GM12878 (cell line): ENCODE data around the gene TPRG1. TPM values are rescaled to one million over a fixed set of nuclear protein-coding genes. Genes with fewer than 3 reads are reported as not detected.

ENCODE experiments used
- ATAC-seq: fragments of 200-7000 bp; cut with Tn5 transposase; 3 replicates; pipeline ENCODE4 v1.9.1; 2020; ENCODE audit warnings: mild to moderate bottlenecking, moderate library complexity
- BruUV-seq: library from RNA; stranded (reverse); fragments of 400-500 nt; replicated peaks from 2 replicates; lab custom pipeline; 2021; lab: Mats Ljungman, UMichigan
- CTCF ChIA-PET: fragments of 300-600 bp; sonication (Branson Sonifier 250); formaldehyde crosslinking; extraction: SDS; loops from one replicate; lab custom pipeline; 2021; ENCODE audit warnings: inconsistent platforms; lab: Yijun Ruan, JAX
- POLR2A ChIA-PET: fragments of 350-600 bp; formaldehyde crosslinking; extraction: SDS; loops from one replicate; lab custom pipeline; 2021; ENCODE audit warnings: inconsistent platforms; lab: Charles Lee
- RAD21 ChIA-PET: fragments of 300-600 bp; sonication (Branson Sonifier 250); formaldehyde crosslinking; loops from one replicate; lab custom pipeline; 2023; ENCODE audit warnings: antibody characterized with exemption; ENCODE audit not compliant: unreplicated experiment; lab: Charles Lee
- SMC1A ChIA-PET: fragments of 300-600 bp; sonication (Branson Sonifier 250); formaldehyde crosslinking; loops from one replicate; lab custom pipeline; 2023; ENCODE audit not compliant: unreplicated experiment, uncharacterized antibody; lab: Charles Lee
- DNase-seq: peaks from one replicate; pipeline ENCODE4 v3.0.0-alpha.2; 2011; ENCODE audit warnings: low read depth, low spot score
- FAIRE-seq: peaks from 3 replicates; lab custom pipeline; 2011; peaks lifted over from hg19 to GRCh38; lab: Jason Lieb, UNC
- H2AFZ ChIP-seq: 2 replicates; pipeline ENCODE4 v1.6.0; 2011; ENCODE audit warnings: low read depth, low read length, control low read depth; ENCODE audit not compliant: control insufficient read depth
- H3K27ac ChIP-seq: 2 replicates; pipeline ENCODE4 v1.5.1; 2011; ENCODE audit warnings: control low read depth; ENCODE audit not compliant: control insufficient read depth, insufficient read depth
- H3K27me3 ChIP-seq, 2 experiments: replicated peaks in 1 of 2; 2 replicates each; pipeline versions ENCODE4 v1.6.0 to v1.6.1; 2011; ENCODE audit warnings: low read length in 1 of 2; ENCODE audit not compliant: control insufficient read depth in 2 of 2, insufficient read depth in 2 of 2
- H3K36me3 ChIP-seq, 2 experiments: 2 replicates each; pipeline ENCODE4 v1.5.1; 2011; ENCODE audit warnings: low read length in 1 of 2; ENCODE audit not compliant: control insufficient read depth in 2 of 2, insufficient read depth in 2 of 2
- H3K4me1 ChIP-seq: 2 replicates; pipeline ENCODE4 v1.6.1; 2011; ENCODE audit warnings: mild to moderate bottlenecking, low read length, moderate library complexity, mixed read lengths; ENCODE audit not compliant: control insufficient read depth, insufficient read depth
- H3K4me2 ChIP-seq: 2 replicates; pipeline ENCODE4 v1.6.0; 2011; ENCODE audit warnings: control low read depth; ENCODE audit not compliant: control insufficient read depth, insufficient read depth
- H3K4me3 ChIP-seq: fragments of 200-600 bp; sonication (generic); 2 replicates; pipeline ENCODE4 v1.5.1; 2016
- H3K79me2 ChIP-seq: 2 replicates; pipeline ENCODE4 v1.6.0; 2011; ENCODE audit warnings: low read length; ENCODE audit not compliant: control insufficient read depth, insufficient read depth
- H3K9ac ChIP-seq: 2 replicates; pipeline ENCODE4 v1.8.0; 2011; ENCODE audit warnings: low read length, control low read depth, mixed read lengths; ENCODE audit not compliant: control insufficient read depth, insufficient read depth
- H3K9me3 ChIP-seq: replicated peaks from 3 replicates; pipeline ENCODE4 v1.5.1; 2011; ENCODE audit warnings: mild to moderate bottlenecking, low read length; ENCODE audit not compliant: control insufficient read depth, insufficient read depth
- H4K20me1 ChIP-seq: 2 replicates; pipeline ENCODE4 v1.6.0; 2011; ENCODE audit not compliant: control insufficient read depth, insufficient read depth
- BMI1 ChIP-seq: fragments of 450-650 bp; IDR thresholded peaks from 2 replicates; pipeline ENCODE4 v1.6.1; 2016; ENCODE audit warnings: mild to moderate bottlenecking, moderate library complexity, borderline replicate concordance
- EP300 ChIP-seq, 2 experiments: fragments of 150-350 bp in 1 of 2; IDR thresholded peaks; 2 replicates each; pipeline ENCODE4 v1.6.1; 2011 to 2012; ENCODE audit warnings: low read depth in 2 of 2, low read length in 2 of 2, borderline replicate concordance in 1 of 2, improper control_type of control experiment in 1 of 2, inconsistent platforms in 1 of 2; ENCODE audit not compliant: control insufficient read depth in 1 of 2
- HCFC1 ChIP-seq: fragments of 150-350 bp; IDR thresholded peaks from 2 replicates; pipeline ENCODE4 v1.6.1; 2014; ENCODE audit warnings: low read length
- IRF4 ChIP-seq: IDR thresholded peaks from 2 replicates; pipeline ENCODE4 v1.6.1; 2011; ENCODE audit warnings: low read depth, low read length
- JUND ChIP-seq: IDR thresholded peaks from 2 replicates; pipeline ENCODE4 v1.6.1; 2012; ENCODE audit warnings: low read depth, mild to moderate bottlenecking, low read length, improper control_type of control experiment, moderate library complexity
- KLF5 ChIP-seq: fragments of 450-650 bp; IDR thresholded peaks from 2 replicates; pipeline ENCODE4 v1.6.1; 2014; ENCODE audit warnings: mild to moderate bottlenecking; ENCODE audit not compliant: partially characterized antibody
- MEF2B ChIP-seq: fragments of 450-650 bp; IDR thresholded peaks from 2 replicates; pipeline ENCODE4 v1.6.1; 2018; ENCODE audit warnings: mild to moderate bottlenecking, moderate library complexity; ENCODE audit not compliant: partially characterized antibody, poor library complexity, severe bottlenecking
- MXI1 ChIP-seq: fragments of 150-350 bp; IDR thresholded peaks from 2 replicates; pipeline ENCODE4 v1.6.1; 2011; ENCODE audit warnings: low read depth, mild to moderate bottlenecking, inconsistent platforms, low read length, improper control_type of control experiment
- NR2F1 ChIP-seq: fragments of 450-650 bp; conservative IDR thresholded peaks from 2 replicates; pipeline ENCODE4 v1.6.1; 2017; ENCODE audit warnings: mild to moderate bottlenecking
- POLR2AphosphoS2 ChIP-seq: IDR thresholded peaks from 2 replicates; pipeline ENCODE4 v1.6.1; 2011; ENCODE audit warnings: low read depth, mild to moderate bottlenecking, low read length, improper control_type of control experiment, moderate library complexity
- POLR2AphosphoS5 ChIP-seq: IDR thresholded peaks from 2 replicates; pipeline ENCODE4 v1.6.1; 2011; ENCODE audit warnings: mild to moderate bottlenecking, low read length, inconsistent platforms
- RUNX3 ChIP-seq: IDR thresholded peaks from 2 replicates; pipeline ENCODE4 v1.6.1; 2012; ENCODE audit warnings: low read length, inconsistent platforms
- SMAD1 ChIP-seq: fragments of 450-650 bp; IDR thresholded peaks from 2 replicates; pipeline ENCODE4 v1.6.1; 2018; ENCODE audit warnings: mild to moderate bottlenecking, low read depth; ENCODE audit not compliant: partially characterized antibody
- TBL1XR1 ChIP-seq: IDR thresholded peaks from 2 replicates; pipeline ENCODE4 v1.6.1; 2012; ENCODE audit warnings: low read depth, low read length, improper control_type of control experiment
- TCF12 ChIP-seq: IDR thresholded peaks from 2 replicates; pipeline ENCODE4 v1.6.1; 2011; ENCODE audit warnings: low read depth, mild to moderate bottlenecking, low read length
- ZNF217 ChIP-seq: fragments of 450-650 bp; IDR thresholded peaks from 2 replicates; pipeline ENCODE4 v1.6.1; 2017; ENCODE audit warnings: antibody characterized with exemption, mild to moderate bottlenecking
- WGBS: methylation state at CpG from one replicate; pipeline ENCODE4 v1.1.6; 2016; ENCODE audit warnings: low lambda C conversion rate; ENCODE audit not compliant: insufficient replicate concordance, insufficient coverage; ENCODE audit errors: missing lambda C conversion rate; 5-methylcytosine and 5-hydroxymethylcytosine counted together
- in situ Hi-C: fragments of 300-500 bp; cut with MboI; formaldehyde crosslinking; loops from 9 replicates; pipeline ENCODE4 v1.14.3; 2018; ENCODE audit warnings: mixed read lengths
- intact Hi-C: fragments of 100-400 bp; cut with micrococcal nuclease; formaldehyde crosslinking; loops from one replicate; pipeline ENCODE4 v1.14.2; 2022; ENCODE audit not compliant: unreplicated experiment
- polyA plus RNA-seq, 11 experiments: library from polyadenylated mRNA; depleted of rRNA in 4 of 11; unstranded in 6 of 11; stranded (reverse) in 5 of 11; fragments of >200 nt; fragmentation: Nextera tagmentation in 4 of 11; fragmentation: Illumina TruSeq in 1 of 11; extraction: Ambion mirVana in 4 of 11; extraction: Trizol in 1 of 11; gene quantifications; 1 replicate in 1 of 11; 2 replicates in 10 of 11; pipeline versions ENCODE4 v1.2.1 to v1.2.3, GENCODE V29; 2011 to 2016; ENCODE audit warnings: inconsistent platforms in 2 of 11, missing spikeins in 2 of 11, low read depth in 1 of 11
- total RNA-seq, 4 experiments: library from RNA; depleted of rRNA in 3 of 4; stranded (reverse); fragments of >200 nt in 3 of 4; fragmentation: Illumina TruSeq in 1 of 4; extraction: Trizol in 1 of 4; gene quantifications; 2 replicates each; pipeline versions ENCODE4 v1.2.1 to v1.2.3, GENCODE V29; 2013 to 2021
- TF ChIP-seq, protein P1 (sequence below): fragments of 450-650 bp; formaldehyde crosslinking; IDR thresholded peaks from 2 replicates; pipeline ENCODE4 v1.4.0; 2020; ENCODE audit warnings: mild to moderate bottlenecking, moderate library complexity
- TF ChIP-seq, protein P2 (sequence below): IDR thresholded peaks from 2 replicates; pipeline ENCODE4 v1.6.1; 2012; ENCODE audit warnings: low read depth, low read length, improper control_type of control experiment

TPRG1 gene
- total and polyA plus RNA-seq, 10 of the 15 experiments (the other 5 are each of a cell fraction or from before 2014, with no cell fraction given): 0.26 to 30.7 (median 3.6) TPM

- ATAC-seq (no peak), FAIRE-seq (no peak), DNase-seq (no peak)
- Histone ChIP-seq H3K36me3 (no peaks in the 10 kb centered on the region), H2AFZ (no peak overlapping the region), H4K20me1 (no peaks in the 10 kb centered on the region), H3K9me3 (no peaks in the 10 kb centered on the region), H3K27ac (no peak overlapping the region), H3K79me2 (no peaks in the 10 kb centered on the region), H3K4me2 (no peak overlapping the region)
- in situ Hi-C loops: no loop called here
- no TSS peak for BruUV-seq
- POLR2A ChIA-PET: interaction anchor here (0.7 kb wide), 1 partner anchor 558 kb away, joined by 3 read pairs; no protein-coding TSS in a partner anchor
- WGBS: 80% methylated on average over 3 of the region's 3 CpGs
- intact Hi-C loops: no loop called here
- SMC1A ChIA-PET: interaction anchor here (2.8 kb wide), 1 partner anchor 666 kb away, joined by 10 read pairs; no protein-coding TSS in a partner anchor
- TF ChIP-seq POLR2AphosphoS2: no peak
- TF ChIP-seq MEF2B: no peak
- no peak for TF ChIP-seq NR2F1
- no peak for TF ChIP-seq JUND
- no peak for TF ChIP-seq EP300 (IDR thresholded peaks at IDR 0.05; ENCODE audit: borderline replicate concordance in 1 of 2, control insufficient read depth in 1 of 2, low read depth in 2 of 2, low read length in 2 of 2)
- TF ChIP-seq ZNF217: no peak
- no peak for TF ChIP-seq RUNX3
- no peak for TF ChIP-seq IRF4
- no peak for TF ChIP-seq SMAD1
- TF ChIP-seq, protein P1, sequence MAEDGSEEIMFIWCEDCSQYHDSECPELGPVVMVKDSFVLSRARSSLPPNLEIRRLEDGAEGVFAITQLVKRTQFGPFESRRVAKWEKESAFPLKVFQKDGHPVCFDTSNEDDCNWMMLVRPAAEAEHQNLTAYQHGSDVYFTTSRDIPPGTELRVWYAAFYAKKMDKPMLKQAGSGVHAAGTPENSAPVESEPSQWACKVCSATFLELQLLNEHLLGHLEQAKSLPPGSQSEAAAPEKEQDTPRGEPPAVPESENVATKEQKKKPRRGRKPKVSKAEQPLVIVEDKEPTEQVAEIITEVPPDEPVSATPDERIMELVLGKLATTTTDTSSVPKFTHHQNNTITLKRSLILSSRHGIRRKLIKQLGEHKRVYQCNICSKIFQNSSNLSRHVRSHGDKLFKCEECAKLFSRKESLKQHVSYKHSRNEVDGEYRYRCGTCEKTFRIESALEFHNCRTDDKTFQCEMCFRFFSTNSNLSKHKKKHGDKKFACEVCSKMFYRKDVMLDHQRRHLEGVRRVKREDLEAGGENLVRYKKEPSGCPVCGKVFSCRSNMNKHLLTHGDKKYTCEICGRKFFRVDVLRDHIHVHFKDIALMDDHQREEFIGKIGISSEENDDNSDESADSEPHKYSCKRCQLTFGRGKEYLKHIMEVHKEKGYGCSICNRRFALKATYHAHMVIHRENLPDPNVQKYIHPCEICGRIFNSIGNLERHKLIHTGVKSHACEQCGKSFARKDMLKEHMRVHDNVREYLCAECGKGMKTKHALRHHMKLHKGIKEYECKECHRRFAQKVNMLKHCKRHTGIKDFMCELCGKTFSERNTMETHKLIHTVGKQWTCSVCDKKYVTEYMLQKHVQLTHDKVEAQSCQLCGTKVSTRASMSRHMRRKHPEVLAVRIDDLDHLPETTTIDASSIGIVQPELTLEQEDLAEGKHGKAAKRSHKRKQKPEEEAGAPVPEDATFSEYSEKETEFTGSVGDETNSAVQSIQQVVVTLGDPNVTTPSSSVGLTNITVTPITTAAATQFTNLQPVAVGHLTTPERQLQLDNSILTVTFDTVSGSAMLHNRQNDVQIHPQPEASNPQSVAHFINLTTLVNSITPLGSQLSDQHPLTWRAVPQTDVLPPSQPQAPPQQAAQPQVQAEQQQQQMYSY (CRISPR knock-in tag): no peak
- TF ChIP-seq MXI1: no peak
- TF ChIP-seq TCF12: no peak
- no peak for TF ChIP-seq TBL1XR1
- TF ChIP-seq HCFC1: no peak
- TF ChIP-seq, protein P2, sequence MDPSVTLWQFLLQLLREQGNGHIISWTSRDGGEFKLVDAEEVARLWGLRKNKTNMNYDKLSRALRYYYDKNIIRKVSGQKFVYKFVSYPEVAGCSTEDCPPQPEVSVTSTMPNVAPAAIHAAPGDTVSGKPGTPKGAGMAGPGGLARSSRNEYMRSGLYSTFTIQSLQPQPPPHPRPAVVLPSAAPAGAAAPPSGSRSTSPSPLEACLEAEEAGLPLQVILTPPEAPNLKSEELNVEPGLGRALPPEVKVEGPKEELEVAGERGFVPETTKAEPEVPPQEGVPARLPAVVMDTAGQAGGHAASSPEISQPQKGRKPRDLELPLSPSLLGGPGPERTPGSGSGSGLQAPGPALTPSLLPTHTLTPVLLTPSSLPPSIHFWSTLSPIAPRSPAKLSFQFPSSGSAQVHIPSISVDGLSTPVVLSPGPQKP: no peak
- TF ChIP-seq BMI1: no peak
- no peak for TF ChIP-seq KLF5
- no peak for TF ChIP-seq POLR2AphosphoS5
- TF ChIP-seq, all 136 proteins: peak for 0
- no peak overlapping the region for H3K9ac ChIP-seq
- RAD21 ChIA-PET: interaction anchor here (0.6 to 1.2 kb wide), 3 partner anchors 9 to 666 kb away, joined by 3 read pairs; no protein-coding TSS in a partner anchor
- no peaks in the 10 kb centered on the region for H3K27me3 ChIP-seq
- H3K4me1 ChIP-seq: peaks cover 22% of the 10 kb centered on the region
- CTCF ChIA-PET: interaction anchor here (1.8 kb wide), 1 partner anchor 9 kb away, joined by 13 read pairs; no protein-coding TSS in a partner anchor
- no peak overlapping the region for H3K4me3 ChIP-seq
Measured at GRCh38 chr3:189282189-189282588, 110.4 kb downstream of the TPRG1 start.
